CD4-positive, alpha-beta T cell treated with Interferon alpha-2 for 1 hour (primary cell): ENCODE data around the gene PSMB2.
"Not testable (repeated sequence)": the region's sequence is repeated elsewhere in the genome, so short reads cannot be mapped to it uniquely, and the experiment has no call there.

Experiments used
- DNase-seq, 2 donors: peaks; one replicate each; pipeline ENCODE4 v3.0.0-alpha.2; 2020 to 2022

Gene PSMB2

GRCh38 chr1:35641233-35641866, at the start of gene PSMB2:
TSS of gene PSMB2 (minus strand) at chr1:35641526. CDS start at chr1:35641432, 94 bp downstream.
- peak; percentile 93 to 96 for DNase-seq

DNA sequence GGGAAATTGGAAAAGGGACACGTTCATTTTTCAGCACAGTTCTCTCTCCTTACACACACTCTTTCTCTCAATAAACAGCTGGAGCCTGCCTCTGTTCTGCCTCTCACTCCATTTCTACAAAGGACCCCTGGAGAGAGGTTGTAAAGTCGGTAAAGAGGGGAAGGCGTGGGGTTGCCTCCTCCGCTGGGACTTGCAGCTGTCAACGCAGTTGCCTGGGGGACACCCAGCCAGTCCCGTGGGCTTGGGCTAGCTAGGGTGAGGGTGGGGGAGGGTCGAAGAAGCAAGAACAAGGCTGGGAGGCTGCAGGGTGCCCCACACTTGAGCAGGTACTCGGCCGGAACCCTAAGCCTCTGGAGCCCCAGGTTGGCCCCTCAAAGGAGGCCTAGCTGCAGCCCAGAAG, 49.8 kb upstream of the PSMB2 start:
- no peak for DNase-seq

GRCh38 chr1:35690103-35690502, 48.8 kb upstream of the PSMB2 start:
- not testable (repeated sequence) for DNase-seq

DNA sequence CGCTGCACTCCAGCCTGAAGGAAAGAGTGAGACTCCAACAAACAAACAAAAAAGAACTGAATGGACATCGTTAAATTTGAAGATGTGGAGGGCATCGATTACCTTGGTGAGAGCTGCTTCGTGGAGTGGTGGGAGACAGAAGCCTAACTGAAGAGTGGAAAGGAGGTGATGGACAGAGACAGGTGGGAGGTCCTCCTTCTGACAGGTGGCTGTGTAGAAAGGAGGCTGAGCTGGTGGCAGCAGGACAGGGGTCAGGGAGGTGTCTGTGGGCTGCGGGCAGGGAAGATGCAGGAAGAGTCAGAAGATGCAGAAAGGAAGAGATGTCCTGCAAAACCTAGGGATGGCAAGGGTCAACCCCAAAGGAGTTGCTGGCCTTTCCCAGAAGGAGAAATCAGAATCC, 46.8 kb upstream of the PSMB2 start:
- DNase-seq: no peak

DNA sequence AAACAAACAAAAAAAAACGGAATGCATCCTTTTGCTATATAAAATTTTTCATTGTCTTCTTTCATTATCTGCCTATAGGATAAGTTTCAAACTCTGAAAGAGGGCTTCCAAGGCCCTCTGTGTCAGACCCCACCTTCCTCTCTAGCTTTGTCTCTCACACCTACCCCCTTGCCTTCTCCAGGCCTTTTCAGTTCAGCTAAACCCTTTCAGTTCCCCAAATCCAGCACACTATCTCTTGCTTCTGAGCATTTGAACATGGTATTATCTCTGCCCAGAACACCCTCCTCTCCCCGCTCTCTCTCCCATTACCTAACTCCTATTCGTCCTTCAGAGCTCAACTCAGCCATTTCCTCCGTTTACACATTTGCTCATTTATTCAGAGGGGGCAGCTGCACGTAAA, 41.7 kb upstream of the PSMB2 start:
- no peak for DNase-seq

- DNase-seq: no peak
Observed at GRCh38 chr1:35680271-35680670, 38.9 kb upstream of the PSMB2 start.

- DNase-seq: no peak
Observed at GRCh38 chr1:35675773-35676172, 34.4 kb upstream of the PSMB2 start.

- DNase-seq: no peak
Observed at GRCh38 chr1:35674111-35674510, 32.8 kb upstream of the PSMB2 start.

GRCh38 chr1:35672116-35672515, 30.8 kb upstream of the PSMB2 start:
- DNase-seq: no peak

GRCh38 chr1:35668506-35668905, 27.2 kb upstream of the PSMB2 start:
- no peak for DNase-seq

DNA sequence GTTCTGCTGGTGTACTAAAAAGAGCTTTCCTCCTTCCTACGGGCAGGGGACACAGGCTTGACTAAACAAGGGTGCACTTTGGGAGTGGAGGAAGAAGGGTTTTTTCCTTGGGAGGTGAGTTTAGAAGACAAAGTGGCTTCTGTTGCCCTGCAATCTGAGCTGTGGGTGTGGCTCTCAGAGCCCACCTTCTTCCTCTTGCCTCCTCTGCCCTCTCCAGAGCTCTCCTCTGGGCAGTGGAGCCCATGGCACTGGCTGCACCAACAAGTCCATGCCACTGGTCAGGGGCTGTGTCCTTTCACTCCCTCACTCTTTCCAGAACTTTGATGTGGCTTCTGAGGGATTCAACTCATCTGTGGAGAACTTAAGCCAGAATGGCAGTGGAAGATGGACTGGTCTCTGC, 25.6 kb upstream of the PSMB2 start:
- DNase-seq: no peak

DNA sequence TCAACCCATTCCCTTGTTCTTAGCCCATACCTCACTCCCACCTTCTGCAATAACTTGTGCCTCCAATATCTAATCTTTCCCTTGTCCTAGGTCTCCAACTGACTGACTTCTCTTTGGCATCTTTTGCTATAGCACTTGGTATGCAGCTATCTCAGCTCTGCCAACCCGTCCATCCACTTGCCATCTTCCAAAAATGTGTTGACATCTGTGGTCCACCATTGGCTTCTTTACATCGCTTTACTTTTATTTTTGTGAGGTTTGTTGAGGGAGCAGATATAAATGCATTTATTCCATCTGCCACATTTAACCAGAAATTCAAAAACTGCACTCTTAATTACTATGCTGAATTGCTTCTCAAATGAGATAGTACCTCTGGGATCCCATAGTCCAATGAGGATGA, 24.9 kb upstream of the PSMB2 start:
- DNase-seq: no peak

DNA sequence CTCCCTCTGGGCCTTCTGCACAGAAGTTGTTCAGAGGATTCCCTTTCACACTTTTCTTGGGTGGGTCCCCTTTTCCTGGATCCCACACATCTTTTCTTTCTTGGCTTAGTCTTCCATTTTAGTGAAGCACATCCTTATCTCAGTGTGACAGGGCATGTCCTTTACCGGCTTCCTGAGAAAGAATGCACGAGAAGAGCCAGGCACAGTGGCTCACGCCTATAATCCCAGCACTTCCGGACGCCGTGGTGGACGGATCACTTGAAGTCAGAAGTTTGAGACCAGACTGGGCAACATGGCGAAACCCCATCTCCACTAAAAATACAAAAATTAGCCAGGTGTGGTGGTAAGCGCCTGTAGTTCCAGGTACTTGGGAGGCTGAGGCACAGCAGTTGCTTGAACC, 22.1 kb upstream of the PSMB2 start:
- no peak for DNase-seq

DNA sequence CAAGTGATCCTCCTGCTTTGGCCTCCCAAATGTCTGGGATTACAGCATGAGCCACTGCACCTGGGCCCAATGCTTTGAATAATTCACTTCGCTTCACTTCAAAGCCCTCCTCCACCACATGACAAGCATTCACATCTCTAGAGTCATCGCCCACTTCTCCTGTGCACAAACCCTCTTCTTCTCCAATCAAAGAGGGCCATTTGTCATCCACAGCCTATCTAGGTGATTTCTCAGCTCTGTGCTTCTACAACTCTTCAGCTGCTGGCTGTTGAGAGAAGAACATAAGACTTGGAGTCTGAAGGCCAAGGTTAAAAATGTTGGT, 20.1 kb upstream of the PSMB2 start:
- no peak for DNase-seq

DNA sequence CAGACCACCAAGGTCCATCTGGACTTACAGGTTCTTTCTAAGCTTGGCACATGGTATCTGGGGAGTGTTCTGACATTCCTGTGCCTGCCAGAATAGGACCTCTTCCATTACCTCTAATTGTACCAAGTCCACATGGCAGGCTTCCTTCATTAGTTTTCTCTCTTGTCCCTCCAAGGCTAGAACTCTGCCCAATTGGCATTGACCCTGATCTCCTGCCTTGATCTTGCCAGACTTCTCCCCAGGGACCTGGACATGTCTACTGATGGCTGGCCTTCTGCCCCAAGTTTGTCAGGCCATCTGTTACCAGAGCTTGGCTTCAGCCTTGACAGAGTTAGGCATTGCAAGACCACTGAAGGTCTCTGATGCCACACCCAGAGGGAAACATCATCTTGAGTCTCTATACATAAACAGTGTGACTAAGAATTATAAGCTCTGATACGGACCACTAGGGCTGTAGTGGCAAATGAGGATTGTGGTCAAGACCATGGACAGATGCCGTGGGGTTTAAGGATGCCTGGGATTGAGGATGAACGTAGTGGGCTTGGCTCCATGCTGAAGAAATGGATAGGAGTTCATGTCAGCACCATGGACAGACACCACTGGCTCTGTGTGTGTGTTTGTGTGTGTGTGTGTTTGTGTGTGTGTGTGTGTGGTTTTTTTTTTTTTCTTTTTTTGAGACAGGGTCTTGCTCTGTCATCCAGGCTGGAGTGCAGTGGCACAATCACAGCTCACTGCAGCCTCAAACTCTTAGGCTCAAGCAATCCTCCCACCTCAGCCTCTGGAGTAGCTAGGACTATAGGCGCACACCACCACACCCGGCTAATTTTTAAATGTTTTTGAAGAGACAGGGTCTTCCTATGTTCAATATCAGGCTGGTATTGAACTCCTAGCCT, 19.5 kb upstream of the PSMB2 start:
- DNase-seq: no peak

DNA sequence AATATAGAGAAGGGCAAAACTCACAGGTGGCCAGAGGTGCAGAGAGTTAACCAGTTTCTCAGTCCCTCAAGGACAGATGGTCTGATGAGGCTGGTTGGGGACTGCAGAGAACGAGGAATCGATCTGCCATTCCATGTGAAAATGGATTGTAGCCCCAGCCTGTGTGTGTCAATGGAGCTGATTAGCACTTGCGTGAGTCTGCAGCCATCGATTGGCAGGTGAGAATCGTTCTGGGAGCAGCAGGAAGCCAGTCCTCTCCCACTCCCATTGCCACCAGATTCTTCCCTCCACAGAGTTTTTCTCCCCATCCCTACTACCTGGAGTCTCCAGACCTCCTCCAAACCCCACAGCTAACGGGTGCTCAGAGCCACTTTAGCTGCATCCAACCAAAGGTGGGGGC, 18.3 kb upstream of the PSMB2 start:
- DNase-seq: no peak

GRCh38 chr1:35657851-35658250, 16.5 kb upstream of the PSMB2 start:
- no peak for DNase-seq

- no peak for DNase-seq
Observed at GRCh38 chr1:35656863-35657232, 15.5 kb upstream of the PSMB2 start.

GRCh38 chr1:35656148-35656862, 15.0 kb upstream of the PSMB2 start:
- DNase-seq: no peak

GRCh38 chr1:35655196-35655595, 13.9 kb upstream of the PSMB2 start:
- DNase-seq: no peak

DNA sequence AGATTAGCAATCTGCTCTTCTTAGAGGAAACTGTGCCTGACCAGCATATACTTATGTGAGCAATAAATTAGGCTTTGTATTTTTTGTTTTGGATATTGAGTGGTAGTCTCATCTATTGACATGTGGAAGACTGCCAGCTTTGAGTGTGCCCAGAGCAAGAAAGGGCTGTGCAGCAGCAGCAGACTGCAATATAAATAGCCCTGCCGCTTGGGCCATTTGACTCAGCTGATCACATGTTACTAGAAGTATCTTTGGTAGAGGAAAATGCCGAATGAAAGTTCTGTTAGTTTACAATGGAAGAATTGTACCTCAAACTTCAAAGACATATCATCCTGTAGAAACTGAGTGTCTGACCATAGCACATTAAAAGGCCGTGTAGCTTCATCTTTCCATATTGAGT, 9.1 kb upstream of the PSMB2 start:
- DNase-seq: no peak

DNA sequence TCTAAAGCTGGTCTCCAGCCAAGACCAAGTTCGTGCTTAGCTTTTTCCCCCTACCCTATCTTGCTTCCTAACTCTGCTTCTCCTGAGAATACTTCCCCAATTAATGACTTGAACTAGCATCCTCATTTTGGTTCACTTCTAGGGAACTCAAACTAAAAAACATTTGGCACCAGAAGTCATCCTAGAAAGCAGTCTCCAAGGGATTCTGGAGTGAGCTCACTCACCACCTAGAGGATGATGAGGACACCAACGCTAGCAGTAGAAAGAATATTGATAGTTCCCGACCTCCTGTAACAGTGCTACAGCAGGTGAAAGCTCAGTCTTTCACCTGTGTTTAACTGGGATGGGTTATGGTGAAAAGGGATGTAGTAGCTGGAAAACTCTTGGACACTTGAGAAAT, 4.7 kb upstream of the PSMB2 start:
- DNase-seq: no peak

DNA sequence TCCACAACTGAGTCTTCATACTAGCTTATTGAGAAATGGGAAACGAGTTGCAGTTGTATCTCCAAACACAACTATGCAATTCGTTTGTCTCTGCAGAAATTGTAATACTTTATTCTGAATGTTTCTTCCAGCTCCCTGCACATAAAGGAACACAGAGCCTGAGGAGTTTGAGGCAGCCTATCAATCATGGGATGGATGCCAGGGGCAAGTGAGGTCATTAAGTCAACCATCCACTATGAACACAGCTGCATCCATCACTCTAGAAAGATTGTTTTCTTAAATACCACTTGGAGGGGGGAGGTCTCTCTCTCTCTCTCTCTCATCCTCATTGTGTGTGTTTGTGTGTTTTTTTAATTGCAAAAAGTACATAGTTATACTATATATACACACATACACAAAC, 2.9 kb upstream of the PSMB2 start:
- no peak for DNase-seq

DNA sequence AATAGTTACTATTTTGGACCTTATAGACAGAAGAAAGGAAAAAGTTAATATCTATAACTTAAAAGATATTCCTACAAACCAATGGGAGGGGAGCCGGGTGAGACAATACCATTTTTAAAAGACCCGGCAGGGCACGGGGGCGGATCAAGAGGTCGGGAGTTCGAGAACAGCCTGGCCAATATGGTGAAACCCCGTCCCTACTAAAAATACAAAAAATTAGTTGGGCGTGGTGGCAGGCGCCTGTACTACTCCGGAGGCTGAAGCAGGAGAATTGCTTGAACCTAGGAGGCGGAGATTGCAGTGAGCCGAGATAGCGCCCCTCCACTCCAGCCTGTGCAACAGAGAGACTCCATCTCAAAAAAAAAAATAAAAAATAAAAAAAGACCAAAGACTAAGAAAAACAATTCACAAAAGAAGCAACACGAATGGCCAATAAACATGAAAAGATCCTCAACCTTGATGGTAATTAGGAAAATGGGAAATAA, 1.2 kb upstream of the PSMB2 start:
- peak; percentile 1 to 27 for DNase-seq
